Body of pancreas (tissue), 4 donors: Measurements from ENCODE around the gene C1orf116.

ENCODE experiments used
- POLR2A ChIP-seq, 3 donors: fragments of 450-650 bp; IDR thresholded peaks; one replicate each; pipeline ENCODE4 v1.6.1; 2016; ENCODE audit warnings: antibody characterized with exemption in 3 of 3, mild to moderate bottlenecking in 2 of 3
- TF ChIP-seq, protein P1 (sequence below), 7 experiments: fragments of 450-650 bp in 4 of 7; fragments of 200-600 bp in 3 of 7; sonication (generic) in 3 of 7; IDR thresholded peaks; one replicate each; pipeline ENCODE4 v1.5.1; 2016 to 2019; ENCODE audit warnings: antibody characterized with exemption in 7 of 7

DNA sequence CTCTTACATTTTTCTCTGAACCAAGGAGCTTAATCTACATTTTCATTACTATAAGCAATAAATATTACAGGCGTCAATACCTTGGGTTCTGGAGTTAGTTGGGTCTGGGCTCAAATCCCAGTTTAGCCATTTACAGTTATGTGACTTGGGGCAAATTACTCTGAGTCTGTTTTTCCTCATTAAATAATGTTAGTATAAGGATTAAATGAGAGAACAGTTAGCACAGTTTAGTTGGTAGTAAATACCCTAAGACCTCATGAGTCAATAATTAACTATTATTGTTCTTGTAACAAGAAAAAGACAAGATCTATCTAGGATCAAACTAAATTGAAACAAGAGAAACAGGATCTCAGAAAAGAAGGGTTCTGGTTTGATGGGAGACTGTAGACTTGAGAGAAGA, 4.6 kb downstream of the C1orf116 start:
- TF ChIP-seq, protein P1, sequence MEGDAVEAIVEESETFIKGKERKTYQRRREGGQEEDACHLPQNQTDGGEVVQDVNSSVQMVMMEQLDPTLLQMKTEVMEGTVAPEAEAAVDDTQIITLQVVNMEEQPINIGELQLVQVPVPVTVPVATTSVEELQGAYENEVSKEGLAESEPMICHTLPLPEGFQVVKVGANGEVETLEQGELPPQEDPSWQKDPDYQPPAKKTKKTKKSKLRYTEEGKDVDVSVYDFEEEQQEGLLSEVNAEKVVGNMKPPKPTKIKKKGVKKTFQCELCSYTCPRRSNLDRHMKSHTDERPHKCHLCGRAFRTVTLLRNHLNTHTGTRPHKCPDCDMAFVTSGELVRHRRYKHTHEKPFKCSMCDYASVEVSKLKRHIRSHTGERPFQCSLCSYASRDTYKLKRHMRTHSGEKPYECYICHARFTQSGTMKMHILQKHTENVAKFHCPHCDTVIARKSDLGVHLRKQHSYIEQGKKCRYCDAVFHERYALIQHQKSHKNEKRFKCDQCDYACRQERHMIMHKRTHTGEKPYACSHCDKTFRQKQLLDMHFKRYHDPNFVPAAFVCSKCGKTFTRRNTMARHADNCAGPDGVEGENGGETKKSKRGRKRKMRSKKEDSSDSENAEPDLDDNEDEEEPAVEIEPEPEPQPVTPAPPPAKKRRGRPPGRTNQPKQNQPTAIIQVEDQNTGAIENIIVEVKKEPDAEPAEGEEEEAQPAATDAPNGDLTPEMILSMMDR (IDR thresholded peaks at IDR 0.05), result no peak
- TF ChIP-seq POLR2A (IDR thresholded peaks at IDR 0.05), result no peak
